WTC11 (cell line): Measurements from ENCODE around the gene KCNK4. TPM values are rescaled to one million over a fixed set of nuclear protein-coding genes. Genes with fewer than 3 reads are reported as not detected.

ENCODE experiments used
- CREB1 ChIP-seq: sonication (generic); formaldehyde crosslinking; IDR thresholded peaks from 2 replicates; pipeline ENCODE4 v1.8.0; 2023; ENCODE audit warnings: mild to moderate bottlenecking, missing genetic modification reagents
- EMX1 ChIP-seq: fragments of 250-450 bp; sonication (Bioruptor Pico); IDR thresholded peaks from 2 replicates; pipeline ENCODE4 v1.8.0; 2021; ENCODE audit warnings: mild to moderate bottlenecking
- FOXJ3 ChIP-seq: sonication (generic); formaldehyde crosslinking; IDR thresholded peaks from 2 replicates; pipeline ENCODE4 v1.9.0; 2021; ENCODE audit warnings: missing genetic modification reagents, mild to moderate bottlenecking, borderline replicate concordance
- GABPB1 ChIP-seq: sonication (generic); formaldehyde crosslinking; IDR thresholded peaks from 2 replicates; pipeline ENCODE4 v1.8.1; 2023; ENCODE audit warnings: mild to moderate bottlenecking, missing genetic modification reagents
- HMGA2 ChIP-seq: fragments of 250-450 bp; sonication (Bioruptor Pico); IDR thresholded peaks from 2 replicates; pipeline ENCODE4 v1.4.0; 2021; ENCODE audit warnings: mild to moderate bottlenecking, moderate library complexity
- KAT7 ChIP-seq: sonication (generic); formaldehyde crosslinking; IDR thresholded peaks from 2 replicates; pipeline ENCODE4 v1.8.1; 2023; ENCODE audit warnings: missing genetic modification reagents, mild to moderate bottlenecking, borderline replicate concordance
- MYBL2 ChIP-seq: sonication (generic); formaldehyde crosslinking; IDR thresholded peaks from 2 replicates; pipeline ENCODE4 v1.8.1; 2023; ENCODE audit warnings: mild to moderate bottlenecking, moderate library complexity, missing genetic modification reagents
- NFATC4 ChIP-seq: fragments of 250-450 bp; sonication (Bioruptor Pico); IDR thresholded peaks from 2 replicates; pipeline ENCODE4 v1.9.0; 2021; ENCODE audit warnings: mild to moderate bottlenecking
- NR3C1 ChIP-seq: sonication (generic); formaldehyde crosslinking; conservative IDR thresholded peaks from 2 replicates; pipeline ENCODE4 v1.8.1; 2023; ENCODE audit warnings: low read depth, mild to moderate bottlenecking, missing genetic modification reagents
- SOX15 ChIP-seq: fragments of 250-450 bp; sonication (Bioruptor Pico); IDR thresholded peaks from 2 replicates; pipeline ENCODE4 v1.9.0; 2021; ENCODE audit warnings: mild to moderate bottlenecking
- SP1 ChIP-seq: sonication (generic); formaldehyde crosslinking; conservative IDR thresholded peaks from 2 replicates; pipeline ENCODE4 v1.8.1; 2022; ENCODE audit warnings: missing genetic modification reagents
- ZBTB21 ChIP-seq: sonication (generic); formaldehyde crosslinking; IDR thresholded peaks from 2 replicates; pipeline ENCODE4 v1.8.1; 2023; ENCODE audit warnings: mild to moderate bottlenecking, missing genetic modification reagents, borderline replicate concordance
- ZNF121 ChIP-seq: sonication (generic); formaldehyde crosslinking; IDR thresholded peaks from 2 replicates; pipeline ENCODE4 v1.8.0; 2023; ENCODE audit warnings: missing genetic modification reagents
- ZNF138 ChIP-seq: sonication (generic); formaldehyde crosslinking; conservative IDR thresholded peaks from 2 replicates; pipeline ENCODE4 v1.8.1; 2022; ENCODE audit warnings: mild to moderate bottlenecking, moderate library complexity, missing genetic modification reagents
- ZNF396 ChIP-seq: fragments of 250-450 bp; sonication (Bioruptor Pico); IDR thresholded peaks from 2 replicates; pipeline ENCODE4 v1.8.0; 2021; ENCODE audit warnings: mild to moderate bottlenecking, moderate library complexity, borderline replicate concordance
- ZNF671 ChIP-seq: fragments of 250-450 bp; sonication (Bioruptor Pico); IDR thresholded peaks from 2 replicates; pipeline ENCODE4 v1.8.0; 2021; ENCODE audit warnings: mild to moderate bottlenecking
- total RNA-seq: library from RNA; stranded (reverse); gene quantifications from 3 replicates; pipeline ENCODE4 v1.2.3, GENCODE V29; 2021
- TF ChIP-seq, protein P1 (sequence below): sonication (generic); formaldehyde crosslinking; IDR thresholded peaks from 2 replicates; pipeline ENCODE4 v1.8.1; 2022; ENCODE audit warnings: mild to moderate bottlenecking, moderate library complexity, missing genetic modification reagents
- TF ChIP-seq, protein P2 (sequence below): fragments of 200-600 bp; IDR thresholded peaks from 2 replicates; pipeline ENCODE4 v1.8.0; 2022; ENCODE audit warnings: antibody characterized with exemption
- TF ChIP-seq, protein P3 (sequence below): sonication (generic); formaldehyde crosslinking; IDR thresholded peaks from 2 replicates; pipeline ENCODE4 v1.8.0; 2022; ENCODE audit warnings: mild to moderate bottlenecking, missing genetic modification reagents
- TF ChIP-seq, protein P4 (sequence below): sonication (generic); formaldehyde crosslinking; conservative IDR thresholded peaks from 2 replicates; pipeline ENCODE4 v1.8.1; 2022; ENCODE audit warnings: mild to moderate bottlenecking, missing genetic modification reagents
- TF ChIP-seq, protein P5 (sequence below): sonication (generic); formaldehyde crosslinking; IDR thresholded peaks from 2 replicates; pipeline ENCODE4 v1.8.1; 2023; ENCODE audit warnings: mild to moderate bottlenecking, missing genetic modification reagents, moderate library complexity
- TF ChIP-seq, protein P6 (sequence below): sonication (generic); formaldehyde crosslinking; IDR thresholded peaks from 2 replicates; pipeline ENCODE4 v1.8.0; 2022; ENCODE audit warnings: mild to moderate bottlenecking, missing genetic modification reagents
- TF ChIP-seq, protein P7 (sequence below): sonication (generic); formaldehyde crosslinking; IDR thresholded peaks from 2 replicates; pipeline ENCODE4 v1.8.0; 2023; ENCODE audit warnings: missing genetic modification reagents
- TF ChIP-seq, protein P8 (sequence below): fragments of 250-450 bp; sonication (Bioruptor Pico); IDR thresholded peaks from 2 replicates; pipeline ENCODE4 v1.8.0; 2021; ENCODE audit warnings: mild to moderate bottlenecking

The KCNK4 gene
- total RNA-seq, 1 experiment from 2014 or later = 0.74 TPM

DNA sequence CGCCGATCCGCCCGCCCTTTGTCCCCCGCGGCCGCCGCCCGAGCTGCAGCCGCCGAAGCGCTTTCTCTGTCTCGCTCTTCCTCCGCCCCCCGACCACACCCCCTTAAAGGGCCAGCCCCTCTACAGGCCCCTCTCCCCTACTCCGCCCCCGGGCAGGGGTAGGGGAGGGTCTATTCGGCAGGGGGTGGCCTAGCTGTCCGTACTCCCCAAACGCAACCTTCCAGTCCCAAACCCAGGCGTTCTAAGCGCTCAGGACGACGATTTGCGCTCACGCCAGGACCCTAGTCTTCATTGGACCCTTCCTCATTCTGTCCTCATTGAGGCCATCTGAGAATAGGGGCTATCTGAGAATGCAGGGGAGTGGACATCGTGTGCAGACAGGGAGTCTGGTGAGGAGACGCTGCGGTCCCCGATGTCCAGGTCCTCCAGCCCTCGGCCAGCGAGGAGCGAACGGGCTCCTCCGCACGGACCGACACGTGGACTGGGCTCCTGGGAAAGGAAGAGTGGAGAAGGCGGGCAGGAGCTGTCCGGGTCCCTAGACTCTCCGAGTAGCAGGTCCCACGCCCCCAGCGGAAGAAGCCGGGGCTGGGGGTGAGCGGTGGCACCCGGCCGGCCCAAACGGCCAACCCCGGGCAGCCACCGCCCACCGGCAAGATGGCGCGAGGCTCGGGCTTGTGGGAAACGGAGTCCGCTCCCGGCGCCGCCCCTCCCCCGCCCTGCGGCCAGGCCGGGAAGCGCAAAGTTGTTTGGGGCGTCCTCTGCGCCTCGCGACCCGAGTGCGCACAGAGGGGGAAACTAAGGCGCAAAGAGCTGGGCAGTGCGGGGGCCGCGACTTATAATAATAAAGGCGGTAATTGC is 44.0 kb upstream of the KCNK4 start, which contains the start of gene PPP1R14B (continued):
- TF ChIP-seq ZBTB21 (CRISPR knock-in tag) = peak; percentile 32; the same call in 1 of the 2 replicates
- TF ChIP-seq, protein P1, sequence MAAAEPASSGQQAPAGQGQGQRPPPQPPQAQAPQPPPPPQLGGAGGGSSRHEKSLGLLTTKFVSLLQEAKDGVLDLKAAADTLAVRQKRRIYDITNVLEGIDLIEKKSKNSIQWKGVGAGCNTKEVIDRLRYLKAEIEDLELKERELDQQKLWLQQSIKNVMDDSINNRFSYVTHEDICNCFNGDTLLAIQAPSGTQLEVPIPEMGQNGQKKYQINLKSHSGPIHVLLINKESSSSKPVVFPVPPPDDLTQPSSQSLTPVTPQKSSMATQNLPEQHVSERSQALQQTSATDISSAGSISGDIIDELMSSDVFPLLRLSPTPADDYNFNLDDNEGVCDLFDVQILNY (CRISPR knock-in tag) = no peak
- TF ChIP-seq, protein P2, sequence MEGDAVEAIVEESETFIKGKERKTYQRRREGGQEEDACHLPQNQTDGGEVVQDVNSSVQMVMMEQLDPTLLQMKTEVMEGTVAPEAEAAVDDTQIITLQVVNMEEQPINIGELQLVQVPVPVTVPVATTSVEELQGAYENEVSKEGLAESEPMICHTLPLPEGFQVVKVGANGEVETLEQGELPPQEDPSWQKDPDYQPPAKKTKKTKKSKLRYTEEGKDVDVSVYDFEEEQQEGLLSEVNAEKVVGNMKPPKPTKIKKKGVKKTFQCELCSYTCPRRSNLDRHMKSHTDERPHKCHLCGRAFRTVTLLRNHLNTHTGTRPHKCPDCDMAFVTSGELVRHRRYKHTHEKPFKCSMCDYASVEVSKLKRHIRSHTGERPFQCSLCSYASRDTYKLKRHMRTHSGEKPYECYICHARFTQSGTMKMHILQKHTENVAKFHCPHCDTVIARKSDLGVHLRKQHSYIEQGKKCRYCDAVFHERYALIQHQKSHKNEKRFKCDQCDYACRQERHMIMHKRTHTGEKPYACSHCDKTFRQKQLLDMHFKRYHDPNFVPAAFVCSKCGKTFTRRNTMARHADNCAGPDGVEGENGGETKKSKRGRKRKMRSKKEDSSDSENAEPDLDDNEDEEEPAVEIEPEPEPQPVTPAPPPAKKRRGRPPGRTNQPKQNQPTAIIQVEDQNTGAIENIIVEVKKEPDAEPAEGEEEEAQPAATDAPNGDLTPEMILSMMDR = no peak
- no peak for TF ChIP-seq FOXJ3 (CRISPR knock-in tag)
- TF ChIP-seq CREB1 (CRISPR knock-in tag) = no peak
- TF ChIP-seq, protein P3, sequence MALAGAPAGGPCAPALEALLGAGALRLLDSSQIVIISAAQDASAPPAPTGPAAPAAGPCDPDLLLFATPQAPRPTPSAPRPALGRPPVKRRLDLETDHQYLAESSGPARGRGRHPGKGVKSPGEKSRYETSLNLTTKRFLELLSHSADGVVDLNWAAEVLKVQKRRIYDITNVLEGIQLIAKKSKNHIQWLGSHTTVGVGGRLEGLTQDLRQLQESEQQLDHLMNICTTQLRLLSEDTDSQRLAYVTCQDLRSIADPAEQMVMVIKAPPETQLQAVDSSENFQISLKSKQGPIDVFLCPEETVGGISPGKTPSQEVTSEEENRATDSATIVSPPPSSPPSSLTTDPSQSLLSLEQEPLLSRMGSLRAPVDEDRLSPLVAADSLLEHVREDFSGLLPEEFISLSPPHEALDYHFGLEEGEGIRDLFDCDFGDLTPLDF (CRISPR knock-in tag) = no peak
- TF ChIP-seq, protein P4, sequence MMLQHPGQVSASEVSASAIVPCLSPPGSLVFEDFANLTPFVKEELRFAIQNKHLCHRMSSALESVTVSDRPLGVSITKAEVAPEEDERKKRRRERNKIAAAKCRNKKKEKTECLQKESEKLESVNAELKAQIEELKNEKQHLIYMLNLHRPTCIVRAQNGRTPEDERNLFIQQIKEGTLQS (CRISPR knock-in tag) = no peak
- no peak for TF ChIP-seq NR3C1 (CRISPR knock-in tag)
- TF ChIP-seq, protein P5, sequence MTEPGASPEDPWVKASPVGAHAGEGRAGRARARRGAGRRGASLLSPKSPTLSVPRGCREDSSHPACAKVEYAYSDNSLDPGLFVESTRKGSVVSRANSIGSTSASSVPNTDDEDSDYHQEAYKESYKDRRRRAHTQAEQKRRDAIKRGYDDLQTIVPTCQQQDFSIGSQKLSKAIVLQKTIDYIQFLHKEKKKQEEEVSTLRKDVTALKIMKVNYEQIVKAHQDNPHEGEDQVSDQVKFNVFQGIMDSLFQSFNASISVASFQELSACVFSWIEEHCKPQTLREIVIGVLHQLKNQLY (CRISPR knock-in tag) = no peak
- TF ChIP-seq SOX15 (CRISPR knock-in tag) = no peak
- no peak for TF ChIP-seq MYBL2
- TF ChIP-seq GABPB1 (CRISPR knock-in tag) = no peak
- TF ChIP-seq ZNF396 (CRISPR knock-in tag) = no peak
- no peak for TF ChIP-seq KAT7 (CRISPR knock-in tag)
- TF ChIP-seq, protein P6, sequence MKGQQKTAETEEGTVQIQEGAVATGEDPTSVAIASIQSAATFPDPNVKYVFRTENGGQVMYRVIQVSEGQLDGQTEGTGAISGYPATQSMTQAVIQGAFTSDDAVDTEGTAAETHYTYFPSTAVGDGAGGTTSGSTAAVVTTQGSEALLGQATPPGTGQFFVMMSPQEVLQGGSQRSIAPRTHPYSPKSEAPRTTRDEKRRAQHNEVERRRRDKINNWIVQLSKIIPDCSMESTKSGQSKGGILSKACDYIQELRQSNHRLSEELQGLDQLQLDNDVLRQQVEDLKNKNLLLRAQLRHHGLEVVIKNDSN = no peak; the same call in 1 of the 2 replicates
- no peak for TF ChIP-seq EMX1 (CRISPR knock-in tag)
- TF ChIP-seq ZNF138 = no peak
- TF ChIP-seq SP1 (CRISPR knock-in tag) = peak; percentile 75
- TF ChIP-seq ZNF671 (CRISPR knock-in tag) = no peak
- TF ChIP-seq, protein P7, sequence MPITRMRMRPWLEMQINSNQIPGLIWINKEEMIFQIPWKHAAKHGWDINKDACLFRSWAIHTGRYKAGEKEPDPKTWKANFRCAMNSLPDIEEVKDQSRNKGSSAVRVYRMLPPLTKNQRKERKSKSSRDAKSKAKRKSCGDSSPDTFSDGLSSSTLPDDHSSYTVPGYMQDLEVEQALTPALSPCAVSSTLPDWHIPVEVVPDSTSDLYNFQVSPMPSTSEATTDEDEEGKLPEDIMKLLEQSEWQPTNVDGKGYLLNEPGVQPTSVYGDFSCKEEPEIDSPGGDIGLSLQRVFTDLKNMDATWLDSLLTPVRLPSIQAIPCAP (CRISPR knock-in tag) = peak; percentile 35; the same call in 1 of the 2 replicates
- TF ChIP-seq, protein P8, sequence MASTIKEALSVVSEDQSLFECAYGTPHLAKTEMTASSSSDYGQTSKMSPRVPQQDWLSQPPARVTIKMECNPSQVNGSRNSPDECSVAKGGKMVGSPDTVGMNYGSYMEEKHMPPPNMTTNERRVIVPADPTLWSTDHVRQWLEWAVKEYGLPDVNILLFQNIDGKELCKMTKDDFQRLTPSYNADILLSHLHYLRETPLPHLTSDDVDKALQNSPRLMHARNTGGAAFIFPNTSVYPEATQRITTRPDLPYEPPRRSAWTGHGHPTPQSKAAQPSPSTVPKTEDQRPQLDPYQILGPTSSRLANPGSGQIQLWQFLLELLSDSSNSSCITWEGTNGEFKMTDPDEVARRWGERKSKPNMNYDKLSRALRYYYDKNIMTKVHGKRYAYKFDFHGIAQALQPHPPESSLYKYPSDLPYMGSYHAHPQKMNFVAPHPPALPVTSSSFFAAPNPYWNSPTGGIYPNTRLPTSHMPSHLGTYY (CRISPR knock-in tag) = no peak
- TF ChIP-seq ZNF121 (CRISPR knock-in tag) = no peak
- TF ChIP-seq HMGA2 (CRISPR knock-in tag) = no peak
- no peak for TF ChIP-seq NFATC4 (CRISPR knock-in tag)
- TF ChIP-seq, all 79 proteins: peak for 16
